ACHN (cell line): ENCODE measurements around the gene SEPTIN5.

Experiments
- DNase-seq: peaks from one replicate; pipeline ENCODE4 v3.0.0-alpha.2; 2015
- in situ Hi-C: cut with HindIII; loops from 2 replicates; pipeline ENCODE4 v1.10.0; 2017; ENCODE audit warnings: low sequenced_read_pairs, low pct_ligation_motif_present, low pct_unique_long_range_greater_than_20kb

The SEPTIN5 gene

DNA sequence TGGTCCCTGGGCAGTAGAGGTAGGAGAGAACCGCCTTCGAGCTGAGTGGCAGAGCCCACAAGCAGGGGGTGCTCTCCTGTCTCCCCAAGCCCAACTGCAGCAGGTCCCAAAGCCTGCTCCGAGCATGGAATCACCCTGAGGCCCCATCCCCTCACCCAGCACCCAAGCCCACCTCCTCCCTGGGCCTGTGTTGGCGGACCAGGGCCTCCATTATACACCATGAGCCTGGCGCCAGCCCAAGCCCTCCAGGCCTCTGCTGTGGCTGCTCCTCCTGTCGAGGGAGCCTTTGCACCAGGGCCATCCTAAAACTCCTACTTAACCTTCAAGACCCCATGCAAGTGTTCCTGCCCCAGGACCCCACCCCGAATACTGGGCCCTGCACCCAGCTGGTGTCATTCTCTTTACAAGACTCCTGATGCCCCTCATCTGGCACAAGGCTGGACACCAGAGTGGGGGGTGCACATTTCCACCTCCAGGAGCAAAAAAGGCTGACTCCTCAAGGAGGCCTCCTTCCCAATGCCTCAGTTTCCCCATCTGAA lies 25.7 kb downstream of the SEPTIN5 start:
- no peak for DNase-seq
- in situ Hi-C loops = no loop called here

- in situ Hi-C loops = no loop called here
- no peak for DNase-seq
Observed at GRCh38 chr22:19740586-19740985, 26.3 kb downstream of the SEPTIN5 start.

GRCh38 chr22:19741053-19741452 lies 26.8 kb downstream of the SEPTIN5 start:
- no peak for DNase-seq
- in situ Hi-C loops = no loop called here

DNA sequence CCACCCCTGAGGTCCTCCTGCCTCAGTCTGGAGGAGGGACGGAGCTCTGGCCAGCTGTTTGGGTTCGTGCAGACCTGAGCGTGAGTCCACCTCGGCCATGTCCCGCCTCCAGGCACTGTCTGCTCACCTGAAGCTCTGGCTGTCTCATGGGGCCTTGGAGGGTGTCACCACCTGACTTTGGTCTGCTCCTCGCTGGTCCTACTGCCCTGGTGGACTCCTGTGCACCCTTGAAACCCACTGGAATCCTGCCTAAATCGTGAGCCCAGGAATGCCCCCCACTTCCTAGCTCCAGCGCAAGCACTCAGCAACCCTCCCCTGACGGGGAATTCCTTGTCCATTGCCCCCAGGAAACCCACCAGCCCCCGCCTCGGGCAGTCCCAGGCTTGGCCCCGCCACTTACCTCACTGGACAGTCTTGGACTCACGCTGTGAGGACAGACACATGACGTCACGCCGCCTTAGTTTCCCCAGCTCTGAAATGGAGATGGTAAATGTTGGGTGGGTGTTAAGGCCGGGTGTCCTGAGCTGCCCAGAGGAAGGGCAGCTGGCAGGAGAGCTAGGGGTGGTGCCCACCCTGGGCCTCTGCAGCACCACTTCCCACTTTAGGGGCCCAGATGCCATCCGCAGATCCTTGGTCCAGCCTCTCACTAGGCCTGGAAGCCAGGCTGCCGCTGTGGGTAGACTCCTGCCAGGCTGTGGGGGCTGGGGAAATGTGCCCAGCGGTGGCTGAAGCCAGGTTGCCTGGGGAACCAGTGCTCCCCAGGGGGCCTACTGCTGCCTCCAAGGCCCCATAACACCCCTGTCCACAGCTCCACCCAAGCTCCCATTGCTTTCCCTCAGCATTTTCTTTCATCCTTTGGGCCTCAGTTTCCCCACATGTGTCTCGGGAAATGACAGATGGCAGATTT lies 28.1 kb downstream of the SEPTIN5 start:
- in situ Hi-C loops = no loop called here

DNA sequence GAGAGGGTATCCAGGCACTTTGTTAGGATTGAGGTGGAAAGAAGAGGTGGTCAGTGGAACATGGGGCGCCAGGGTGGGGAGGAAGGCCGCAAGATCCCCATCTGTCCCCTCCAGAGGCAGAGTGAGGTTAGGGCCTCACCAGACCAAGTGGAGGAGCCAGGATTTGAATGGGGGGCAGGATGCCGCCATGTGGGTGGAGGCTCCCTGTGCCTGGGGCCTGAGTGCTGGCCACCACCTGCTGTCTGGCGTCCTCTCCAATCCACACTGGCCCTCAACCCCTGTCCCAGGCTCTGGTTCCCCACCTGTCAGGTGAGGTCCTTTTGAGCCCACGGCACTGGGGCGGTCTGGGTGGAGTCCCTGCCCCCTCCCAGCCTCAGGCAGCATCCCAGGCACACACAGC lies 28.8 kb downstream of the SEPTIN5 start:
- DNase-seq = no peak
- in situ Hi-C loops = no loop called here

More for the DNA sequence above, 28.1 kb downstream of the SEPTIN5 start:
- no peak for DNase-seq

DNA sequence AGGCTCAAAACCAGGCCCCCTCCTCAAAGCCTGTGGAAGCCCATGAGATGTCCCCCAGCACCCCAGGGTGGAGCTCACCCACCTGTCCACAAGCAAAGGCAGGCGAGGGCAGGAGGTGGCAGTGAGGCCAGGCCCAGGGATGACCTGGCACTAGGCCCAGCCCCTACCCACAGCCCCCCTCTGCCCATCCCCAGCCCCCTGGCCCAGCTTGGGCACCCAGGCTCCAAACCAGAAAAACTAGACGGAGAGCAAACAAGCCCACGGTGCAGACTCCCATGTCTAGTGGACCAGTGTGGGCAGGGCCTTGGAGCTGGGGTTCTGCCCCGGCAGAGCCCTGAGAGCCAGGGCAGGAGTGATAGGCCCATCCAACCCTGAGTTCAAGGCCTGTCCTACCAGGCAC lies 29.3 kb downstream of the SEPTIN5 start:
- in situ Hi-C loops = no loop called here
- no peak for DNase-seq

DNA sequence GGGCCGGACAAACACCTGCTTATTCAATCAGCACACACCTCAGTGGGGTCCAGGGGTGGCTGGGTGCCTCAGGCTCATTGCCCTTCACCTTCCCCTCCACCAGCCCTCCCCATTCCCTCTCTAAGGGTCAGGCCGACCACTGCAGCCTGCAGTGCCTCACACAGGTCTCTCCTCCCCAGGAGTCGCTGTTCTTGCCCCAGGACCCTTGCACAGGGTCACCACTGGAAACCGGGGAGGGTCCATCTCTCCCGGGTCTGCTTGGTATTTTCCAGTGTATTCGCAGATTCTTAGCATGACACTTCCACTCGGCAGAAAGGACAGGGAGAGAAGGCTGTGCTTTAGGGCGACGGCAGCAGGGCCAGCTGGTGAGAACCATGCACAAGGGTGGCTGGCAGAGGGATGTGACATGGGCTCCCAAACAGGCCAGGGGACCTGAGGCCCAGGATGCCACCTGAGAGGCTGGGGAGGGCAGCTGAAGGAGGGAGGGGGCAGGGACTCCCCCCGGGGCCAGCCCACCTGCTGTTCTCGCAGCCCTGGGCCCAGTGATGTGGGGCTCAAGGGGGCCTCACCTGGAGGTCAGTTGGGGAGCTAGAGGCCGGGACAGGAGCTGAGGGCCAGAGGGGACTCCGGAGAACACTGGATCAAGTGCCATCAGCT lies 30.2 kb downstream of the SEPTIN5 start:
- in situ Hi-C loops = no loop called here
- DNase-seq = no peak

- no peak for DNase-seq
- in situ Hi-C loops = no loop called here
Observed at GRCh38 chr22:19745155-19746101, 31.1 kb downstream of the SEPTIN5 start.

- in situ Hi-C loops = no loop called here
Observed at GRCh38 chr22:19746726-19747125, 32.4 kb downstream of the SEPTIN5 start.

GRCh38 chr22:19747551-19747950 lies 33.2 kb downstream of the SEPTIN5 start:
- in situ Hi-C loops = no loop called here
- no peak for DNase-seq

More at GRCh38 chr22:19746726-19747125, 32.4 kb downstream of the SEPTIN5 start:
- no peak for DNase-seq

DNA sequence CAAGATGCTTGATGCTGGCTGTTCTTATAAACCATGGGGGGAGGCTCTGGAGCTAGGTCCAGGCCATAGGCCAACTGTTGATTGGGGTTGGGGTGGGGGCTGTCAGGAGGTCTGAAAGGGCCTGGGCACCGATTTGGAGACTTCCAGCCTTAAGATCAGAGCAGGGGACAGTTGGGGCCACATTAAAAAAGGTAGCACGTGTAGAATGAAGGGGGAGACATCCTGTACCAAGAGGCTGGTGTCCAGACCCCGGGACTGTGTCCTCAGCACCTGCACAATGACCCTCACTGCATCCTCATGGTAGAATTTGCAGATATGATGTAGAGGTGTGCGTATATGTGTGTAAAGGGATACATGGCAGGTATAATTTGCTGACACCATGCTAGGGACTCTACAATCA lies 33.8 kb downstream of the SEPTIN5 start:
- in situ Hi-C loops = no loop called here

DNA sequence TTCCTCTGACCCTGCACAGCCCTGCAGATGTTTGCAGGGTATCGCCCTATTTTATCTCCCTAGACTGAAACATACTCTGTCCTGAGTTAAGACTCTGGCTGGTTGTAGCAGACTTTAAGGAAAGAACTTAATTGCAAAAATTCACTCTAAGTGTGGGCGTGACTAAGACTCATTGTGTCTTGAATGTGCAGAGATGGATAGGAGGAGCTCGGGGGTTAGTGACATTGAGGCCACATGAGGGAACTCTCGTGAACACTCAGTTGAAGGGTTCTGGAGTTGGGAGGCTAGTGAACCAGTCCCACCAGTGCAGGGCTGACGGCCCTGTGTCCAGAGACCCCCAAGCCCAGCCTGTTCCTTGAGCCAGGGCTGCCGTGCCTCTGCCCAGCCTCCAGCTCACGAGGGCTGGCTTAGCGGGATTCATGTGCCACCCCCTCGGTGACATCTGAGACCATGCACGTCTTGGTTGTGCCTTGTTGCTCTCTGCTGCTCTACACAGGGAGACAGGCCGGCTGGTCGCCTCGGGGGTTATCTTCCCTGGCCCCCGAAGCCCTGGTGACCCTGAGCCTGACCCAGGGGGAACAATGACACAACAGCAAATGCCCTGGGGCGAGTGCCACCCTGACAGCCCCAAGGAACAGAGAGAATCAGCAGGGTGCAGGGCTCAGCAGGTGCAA lies 34.8 kb downstream of the SEPTIN5 start:
- in situ Hi-C loops = no loop called here
- DNase-seq = no peak

More for the DNA sequence above, 33.8 kb downstream of the SEPTIN5 start:
- no peak for DNase-seq

GRCh38 chr22:19749876-19750275 lies 35.6 kb downstream of the SEPTIN5 start:
- DNase-seq = no peak
- in situ Hi-C loops = no loop called here

DNA sequence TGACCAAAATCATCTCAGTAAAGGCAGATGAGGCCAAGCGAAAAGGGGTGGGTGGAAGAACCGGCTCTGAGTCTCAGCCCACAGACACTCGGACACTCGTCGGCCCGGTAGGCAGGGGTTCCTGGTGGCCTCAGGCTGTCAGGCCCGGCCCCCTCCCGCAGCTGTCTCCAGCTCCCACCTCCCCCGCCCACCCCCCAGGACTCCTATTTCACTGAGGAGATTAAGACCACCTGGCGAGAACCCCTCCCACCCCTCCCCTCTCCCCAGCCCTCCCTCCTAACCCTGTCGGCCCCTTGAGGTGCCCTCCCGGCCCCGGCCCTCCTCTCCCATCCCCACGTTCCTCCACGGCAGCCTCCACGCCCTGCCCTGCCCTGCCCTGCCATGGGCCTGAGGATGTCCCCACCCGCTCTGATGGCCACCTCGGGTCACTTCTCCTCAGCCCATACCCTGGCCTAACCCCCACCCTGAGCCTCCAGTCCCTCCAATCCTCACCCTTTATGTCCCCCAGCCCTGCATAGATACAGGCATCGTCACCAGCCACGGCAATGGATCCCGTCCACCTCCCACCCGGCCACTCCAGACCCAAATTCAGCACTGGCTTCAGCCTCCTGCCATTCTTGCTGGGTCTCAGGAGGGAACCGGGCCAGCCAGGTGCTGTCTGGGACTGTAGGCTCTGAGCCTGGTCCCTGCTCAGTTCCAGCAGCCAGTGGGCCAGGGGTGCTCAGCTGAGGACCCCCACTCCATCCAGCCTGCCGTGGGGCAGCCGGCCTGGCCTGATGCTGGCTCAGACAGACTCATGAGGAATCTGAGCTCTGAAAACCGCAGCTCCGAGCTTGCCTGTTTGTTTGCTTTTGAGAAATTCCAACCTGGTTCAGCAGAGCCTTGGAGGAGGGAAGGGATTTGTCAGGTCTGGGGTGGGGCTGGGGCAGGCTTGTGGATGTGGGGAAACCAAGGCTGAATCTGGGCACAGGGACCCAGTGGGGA lies 36.5 kb downstream of the SEPTIN5 start:
- in situ Hi-C loops = no loop called here
- DNase-seq = peak; percentile 30

- no peak for DNase-seq
- in situ Hi-C loops = no loop called here
Observed at GRCh38 chr22:19751497-19752245, 37.4 kb downstream of the SEPTIN5 start.

DNA sequence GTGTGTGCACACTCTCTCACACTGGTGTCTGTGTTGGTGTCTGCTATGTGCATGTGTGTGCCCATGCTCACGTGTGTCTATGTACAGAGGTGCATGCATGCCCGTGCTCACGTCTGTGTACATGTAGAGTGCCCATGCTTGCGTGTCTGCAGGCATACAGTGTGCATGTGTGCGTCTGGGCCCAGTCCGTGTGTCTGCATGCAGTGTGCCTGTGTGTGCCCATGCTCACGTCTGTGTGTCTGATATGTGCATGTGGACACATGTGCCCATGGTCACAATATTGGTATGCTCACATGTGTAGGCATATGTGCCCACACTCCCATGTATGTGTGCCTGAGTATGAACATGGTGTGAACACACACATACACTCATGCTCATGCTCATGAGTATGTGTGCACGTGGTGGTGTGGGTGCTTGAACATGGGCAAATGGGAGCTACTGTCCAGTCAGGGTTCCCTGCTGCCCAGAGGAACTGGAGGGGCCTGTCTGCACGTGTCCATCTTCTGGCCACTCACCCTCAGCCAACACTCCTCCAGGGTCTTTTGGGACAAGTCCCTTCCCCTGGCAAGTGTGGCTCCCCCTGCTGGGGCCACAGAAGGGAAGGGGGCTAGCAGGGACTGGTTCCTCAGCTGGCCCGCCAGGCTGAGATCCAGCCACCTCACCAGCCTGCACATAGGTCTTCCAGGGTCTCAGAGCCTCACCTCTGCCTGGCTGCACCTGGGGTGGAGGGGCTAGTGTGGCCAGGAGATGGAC lies 39.0 kb downstream of the SEPTIN5 start:
- DNase-seq = no peak
- in situ Hi-C loops = no loop called here
